Body of pancreas (tissue), 4 donors: ENCODE data around the gene BANP. TPM values are rescaled to one million over a fixed set of nuclear protein-coding genes. Genes with fewer than 3 reads are reported as not detected.
A peak's percentile ranks its signal among the peaks of the same experiment; 100 is the strongest.

Source experiments
- ATAC-seq: fragments of 150-250 bp; one replicate; pipeline ENCODE4 v1.9.1; 2016
- DNase-seq, 4 donors: peaks; one replicate each; pipeline ENCODE4 v3.0.0-alpha.2; 2019
- H3K27ac ChIP-seq, 4 donors: fragments of 200-600 bp; sonication (generic); 1 replicate in 3 of 4; 2 replicates in 1 of 4; pipeline versions ENCODE4 v1.5.1 to v1.6.1; 2016 to 2019; ENCODE audit warnings: mild to moderate bottlenecking in 1 of 4, mixed read lengths in 1 of 4, moderate library complexity in 1 of 4
- H3K27me3 ChIP-seq, 2 donors: fragments of 200-600 bp; sonication (generic); one replicate each; pipeline ENCODE4 v1.6.0; 2016; ENCODE audit warnings: mild to moderate bottlenecking in 1 of 2
- H3K36me3 ChIP-seq, 2 donors: fragments of 200-600 bp; sonication (generic); replicated peaks in 1 of 2; 2 replicates each; pipeline ENCODE4 v1.5.1; 2016; ENCODE audit warnings: low read depth in 2 of 2; ENCODE audit not compliant: insufficient read depth in 1 of 2
- H3K4me1 ChIP-seq: fragments of 200-600 bp; sonication (generic); one replicate; pipeline ENCODE4 v1.6.0; 2016
- H3K4me3 ChIP-seq, 2 donors: fragments of 200-600 bp; sonication (generic); 1 replicate in 1 of 2; 2 replicates in 1 of 2; pipeline ENCODE4 v1.5.1; 2016 to 2019
- H3K9me3 ChIP-seq, 3 donors: fragments of 200-600 bp; sonication (generic); 1 replicate in 2 of 3; 2 replicates in 1 of 3; pipeline ENCODE4 v1.5.1; 2016
- POLR2A ChIP-seq, 3 donors: fragments of 450-650 bp; IDR thresholded peaks; one replicate each; pipeline ENCODE4 v1.6.1; 2016; ENCODE audit warnings: antibody characterized with exemption in 3 of 3, mild to moderate bottlenecking in 2 of 3
- WGBS, 2 donors: methylation state at CpG; one replicate each; pipeline ENCODE4 v1.1.5; 2017; 5-methylcytosine and 5-hydroxymethylcytosine counted together
- intact Hi-C: fragments of 100-400 bp; cut with DNase I; formaldehyde crosslinking; loops from one replicate; pipeline ENCODE4 v1.15.1; 2023
- total RNA-seq, 2 donors: library from RNA; depleted of rRNA; stranded (reverse); fragments of >200 nt; gene quantifications; one replicate each; pipeline ENCODE4 v1.1.0, GENCODE V29; 2016
- TF ChIP-seq, protein P1 (sequence below), 7 experiments: fragments of 450-650 bp in 4 of 7; fragments of 200-600 bp in 3 of 7; sonication (generic) in 3 of 7; IDR thresholded peaks; one replicate each; pipeline ENCODE4 v1.5.1; 2016 to 2019; ENCODE audit warnings: antibody characterized with exemption in 7 of 7

The BANP gene
- total RNA-seq, 2 donors from 2014 or later, result 19.1 to 20.2 TPM

DNA sequence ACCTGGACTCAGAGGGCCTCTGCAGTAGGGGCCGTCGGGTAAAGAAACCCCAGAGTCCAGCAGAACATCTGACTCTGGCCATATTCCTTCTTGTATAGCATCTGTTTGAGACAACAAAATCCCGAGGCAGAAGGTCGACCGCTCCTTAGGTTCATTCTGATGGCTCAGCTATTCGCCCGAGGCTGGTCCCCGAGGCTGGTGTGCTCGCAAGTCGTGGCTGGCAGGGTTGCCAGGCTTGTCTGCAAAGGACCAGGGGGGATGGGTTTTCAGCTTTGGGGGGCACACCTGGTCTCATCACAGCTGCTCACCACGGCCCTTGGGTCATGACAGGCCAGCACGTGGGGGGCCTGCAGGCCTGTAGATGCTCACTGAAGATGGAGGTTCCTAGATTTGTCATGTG is 119.1 kb downstream of the BANP start:
- ATAC-seq (no peak), DNase-seq (peak in 1 of 4 donors; percentile 2)
- H3K4me3 ChIP-seq, result no peak overlapping the region
- 88 to 91% methylated on average over 6 to 12 of the region's 12 CpGs for whole genome bisulfite sequencing, 2 donors
- H3K27me3 ChIP-seq, result no peaks in the 10 kb centered on the region
- no peaks in the 10 kb centered on the region for H3K4me1 ChIP-seq
- H3K27ac ChIP-seq, result no peak overlapping the region
- intact Hi-C loops, result no loop called here
- TF ChIP-seq POLR2A (IDR thresholded peaks at IDR 0.05), result no peak
- TF ChIP-seq, protein P1, sequence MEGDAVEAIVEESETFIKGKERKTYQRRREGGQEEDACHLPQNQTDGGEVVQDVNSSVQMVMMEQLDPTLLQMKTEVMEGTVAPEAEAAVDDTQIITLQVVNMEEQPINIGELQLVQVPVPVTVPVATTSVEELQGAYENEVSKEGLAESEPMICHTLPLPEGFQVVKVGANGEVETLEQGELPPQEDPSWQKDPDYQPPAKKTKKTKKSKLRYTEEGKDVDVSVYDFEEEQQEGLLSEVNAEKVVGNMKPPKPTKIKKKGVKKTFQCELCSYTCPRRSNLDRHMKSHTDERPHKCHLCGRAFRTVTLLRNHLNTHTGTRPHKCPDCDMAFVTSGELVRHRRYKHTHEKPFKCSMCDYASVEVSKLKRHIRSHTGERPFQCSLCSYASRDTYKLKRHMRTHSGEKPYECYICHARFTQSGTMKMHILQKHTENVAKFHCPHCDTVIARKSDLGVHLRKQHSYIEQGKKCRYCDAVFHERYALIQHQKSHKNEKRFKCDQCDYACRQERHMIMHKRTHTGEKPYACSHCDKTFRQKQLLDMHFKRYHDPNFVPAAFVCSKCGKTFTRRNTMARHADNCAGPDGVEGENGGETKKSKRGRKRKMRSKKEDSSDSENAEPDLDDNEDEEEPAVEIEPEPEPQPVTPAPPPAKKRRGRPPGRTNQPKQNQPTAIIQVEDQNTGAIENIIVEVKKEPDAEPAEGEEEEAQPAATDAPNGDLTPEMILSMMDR (IDR thresholded peaks at IDR 0.05), result no peak
- no peaks in the 10 kb centered on the region for H3K9me3 ChIP-seq
- H3K36me3 ChIP-seq, result peaks cover 5 to 6% of the 10 kb centered on the region in 2 donors

DNA sequence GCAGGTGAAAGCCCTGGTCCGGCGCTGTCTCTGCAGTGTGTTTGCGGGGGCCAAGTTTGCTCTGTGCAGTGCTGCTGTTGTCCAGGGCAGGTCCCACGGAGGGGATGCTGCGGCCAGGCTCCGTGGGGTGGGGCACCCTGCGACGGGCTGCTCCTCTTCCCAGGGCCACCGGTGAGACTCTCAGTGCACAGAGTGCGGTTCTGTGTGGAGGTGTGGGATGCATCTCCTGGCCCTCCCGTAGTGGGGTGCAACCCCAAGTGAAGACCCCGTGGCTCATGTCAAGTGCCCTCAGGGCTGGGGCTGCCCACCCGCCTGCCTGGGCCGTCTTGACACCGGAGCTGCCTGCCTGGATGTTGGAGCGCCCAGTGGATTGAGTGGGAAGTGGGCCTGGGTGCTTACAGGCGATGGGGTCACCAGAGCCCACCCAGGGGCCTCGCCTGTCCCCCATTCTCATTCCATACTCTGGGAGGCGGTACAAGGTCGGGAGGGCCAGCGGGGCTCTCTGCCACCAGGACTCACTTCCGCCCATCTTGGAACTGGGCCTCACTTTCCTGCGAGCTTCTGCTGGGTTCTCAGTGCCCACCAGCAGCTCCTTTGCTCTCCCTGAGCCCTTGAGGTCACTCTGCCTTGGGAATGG is 119.9 kb downstream of the BANP start:
- Histone ChIP-seq H3K4me1 (no peaks in the 10 kb centered on the region), H3K27me3 (no peaks in the 10 kb centered on the region), H3K4me3 (no peak overlapping the region), H3K36me3 (peaks cover 5 to 6% of the 10 kb centered on the region in 2 donors), H3K9me3 (no peaks in the 10 kb centered on the region), H3K27ac (no peak overlapping the region)
- ATAC-seq, result no peak
- intact Hi-C loops, result no loop called here
- WGBS, 2 donors, result 94 to 95% methylated on average over 11 to 20 of the region's 23 CpGs
- peak in 1 of 4 donors; percentile 1 for DNase-seq
- TF ChIP-seq, protein P1 (IDR thresholded peaks at IDR 0.05), result no peak
- TF ChIP-seq POLR2A (IDR thresholded peaks at IDR 0.05), result no peak

DNA sequence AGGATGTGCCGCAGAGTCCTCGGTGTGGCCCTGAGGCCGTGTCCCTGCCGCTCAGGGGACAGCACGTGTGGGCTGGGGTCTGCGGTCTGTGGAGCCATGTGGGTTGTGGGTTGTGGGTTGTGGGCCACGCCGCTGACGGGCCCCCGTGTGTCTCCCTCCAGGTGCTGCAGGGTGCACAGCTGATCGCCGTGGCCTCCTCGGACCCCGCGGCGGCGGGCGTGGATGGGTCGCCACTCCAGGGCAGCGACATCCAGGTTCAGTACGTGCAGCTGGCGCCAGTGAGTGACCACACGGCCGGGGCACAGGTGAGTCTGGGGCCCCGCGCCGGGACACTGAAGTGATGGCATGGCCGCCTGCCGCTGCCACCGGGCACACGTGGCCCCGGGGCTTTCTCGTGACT is 120.7 kb downstream of the BANP start:
- peak in 1 of 4 donors; percentile 2 for DNase-seq

DNA sequence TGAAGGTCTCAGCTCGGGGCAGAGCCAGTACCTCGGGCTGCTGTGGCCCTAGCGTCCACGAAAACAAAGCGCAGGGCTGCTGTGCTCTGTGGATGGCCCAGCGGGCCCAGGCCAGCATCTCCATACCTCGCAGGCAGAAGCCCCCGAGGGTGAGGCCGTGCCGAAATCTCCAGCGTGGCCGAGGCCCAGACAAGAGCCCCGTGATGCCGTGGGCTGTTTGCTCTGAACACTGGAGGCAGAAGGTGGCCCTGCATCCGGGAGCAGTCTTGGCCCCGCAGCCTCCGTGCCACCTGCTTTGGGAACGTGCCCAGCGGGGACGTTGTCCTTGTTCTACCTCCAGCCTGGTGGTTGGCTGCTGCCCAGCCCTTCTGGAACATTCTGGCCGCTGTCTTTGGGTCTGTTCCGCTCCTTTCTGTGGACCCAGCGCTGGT is 121.4 kb downstream of the BANP start:
- H3K27ac ChIP-seq, result no peak overlapping the region
- no peaks in the 10 kb centered on the region for H3K27me3 ChIP-seq
- ATAC-seq (no peak), DNase-seq (peak in 1 of 4 donors; percentile 3)
- no peak for TF ChIP-seq POLR2A (IDR thresholded peaks at IDR 0.05)
- TF ChIP-seq, protein P1 (IDR thresholded peaks at IDR 0.05), result no peak
- intact Hi-C loops, result no loop called here
- whole genome bisulfite sequencing, 2 donors, result 88 to 100% methylated on average over 3 to 23 of the region's 23 CpGs
- H3K36me3 ChIP-seq, result peaks cover 5 to 6% of the 10 kb centered on the region in 2 donors
- no peaks in the 10 kb centered on the region for H3K4me1 ChIP-seq
- H3K4me3 ChIP-seq, result no peak overlapping the region
- H3K9me3 ChIP-seq, result no peaks in the 10 kb centered on the region

More for the DNA sequence above, 120.7 kb downstream of the BANP start:
- Histone ChIP-seq H3K9me3 (no peaks in the 10 kb centered on the region), H3K27me3 (no peaks in the 10 kb centered on the region), H3K27ac (no peak overlapping the region), H3K4me1 (no peaks in the 10 kb centered on the region), H3K36me3 (peaks cover 5 to 6% of the 10 kb centered on the region in 2 donors), H3K4me3 (no peak overlapping the region)
- no peak for TF ChIP-seq POLR2A (IDR thresholded peaks at IDR 0.05)
- TF ChIP-seq, protein P1 (IDR thresholded peaks at IDR 0.05), result no peak
- intact Hi-C loops, result no loop called here
- no peak for ATAC-seq
- 93 to 99% methylated on average over 18 to 33 of the region's 33 CpGs for whole genome bisulfite sequencing, 2 donors
